HG03575 (cell line): ENCODE data around the gene OGFOD2.

ENCODE experiments used
- ATAC-seq: cut with Tn5 transposase; IDR thresholded peaks from one replicate; pipeline ENCODE4 v1.9.1; 2021; ENCODE audit not compliant: unreplicated experiment, insufficient number of reproducible peaks, low FRiP score; ENCODE audit errors: extremely low read depth

Gene OGFOD2

DNA sequence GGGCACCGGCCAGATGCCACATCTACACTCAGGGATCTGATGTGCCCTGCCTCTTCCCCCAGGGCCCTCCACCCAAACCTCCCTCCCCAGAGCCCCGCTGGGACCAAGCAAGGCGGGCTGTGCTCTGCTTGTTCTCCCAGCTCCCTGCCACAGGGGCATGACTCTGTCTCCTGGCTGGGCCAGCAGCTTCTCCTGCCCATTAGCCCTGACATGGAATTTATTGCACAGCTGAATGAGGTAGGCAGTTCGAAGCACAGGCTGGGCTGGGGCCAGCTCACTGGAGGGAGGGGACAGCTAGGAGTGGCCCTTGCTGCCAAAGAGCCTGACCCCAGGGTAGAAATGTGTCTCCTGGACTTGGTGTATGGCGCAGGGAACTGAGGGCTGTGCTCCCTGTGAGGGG is 47.8 kb downstream of the OGFOD2 start:
- no peak for ATAC-seq

GRCh38 chr12:123024819-123025391 is 49.9 kb downstream of the OGFOD2 start:
- no peak for ATAC-seq

DNA sequence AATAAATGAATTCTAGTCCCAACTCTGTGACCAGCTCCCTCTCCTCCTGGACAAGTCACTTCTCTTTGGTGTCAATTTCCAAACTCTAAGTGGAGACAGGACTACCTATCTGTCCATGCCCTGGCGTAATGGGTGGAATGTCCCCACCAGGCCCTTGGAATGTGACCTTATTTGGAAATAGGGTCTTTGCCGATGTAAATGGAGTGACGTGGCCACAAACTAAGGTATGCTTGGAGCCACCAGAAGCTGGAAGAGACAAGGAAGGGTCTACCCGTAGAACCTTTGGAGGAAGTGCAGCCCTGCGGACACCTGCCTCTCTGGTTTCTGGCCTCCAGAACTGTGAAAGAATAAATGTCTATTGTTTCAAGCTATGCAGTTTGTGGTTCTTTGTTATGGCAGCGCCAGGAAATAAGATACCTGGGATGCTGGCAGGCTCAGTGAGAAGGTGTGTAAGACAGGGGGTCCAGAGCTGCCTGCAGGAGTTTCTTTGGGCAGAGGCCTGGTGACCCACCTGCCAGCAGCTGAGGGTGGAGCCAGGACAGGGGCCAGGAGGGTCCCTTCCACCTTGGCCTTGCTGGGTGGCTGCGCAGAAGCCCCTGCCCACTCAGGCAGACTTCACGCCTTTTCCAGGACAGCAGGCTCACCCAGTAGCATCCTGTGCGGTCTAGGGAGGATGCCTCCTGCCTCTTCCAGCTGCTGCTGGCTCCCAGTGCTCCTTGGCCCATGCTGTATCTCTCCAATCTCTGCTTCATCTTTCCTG is 51.2 kb downstream of the OGFOD2 start:
- no peak for ATAC-seq

DNA sequence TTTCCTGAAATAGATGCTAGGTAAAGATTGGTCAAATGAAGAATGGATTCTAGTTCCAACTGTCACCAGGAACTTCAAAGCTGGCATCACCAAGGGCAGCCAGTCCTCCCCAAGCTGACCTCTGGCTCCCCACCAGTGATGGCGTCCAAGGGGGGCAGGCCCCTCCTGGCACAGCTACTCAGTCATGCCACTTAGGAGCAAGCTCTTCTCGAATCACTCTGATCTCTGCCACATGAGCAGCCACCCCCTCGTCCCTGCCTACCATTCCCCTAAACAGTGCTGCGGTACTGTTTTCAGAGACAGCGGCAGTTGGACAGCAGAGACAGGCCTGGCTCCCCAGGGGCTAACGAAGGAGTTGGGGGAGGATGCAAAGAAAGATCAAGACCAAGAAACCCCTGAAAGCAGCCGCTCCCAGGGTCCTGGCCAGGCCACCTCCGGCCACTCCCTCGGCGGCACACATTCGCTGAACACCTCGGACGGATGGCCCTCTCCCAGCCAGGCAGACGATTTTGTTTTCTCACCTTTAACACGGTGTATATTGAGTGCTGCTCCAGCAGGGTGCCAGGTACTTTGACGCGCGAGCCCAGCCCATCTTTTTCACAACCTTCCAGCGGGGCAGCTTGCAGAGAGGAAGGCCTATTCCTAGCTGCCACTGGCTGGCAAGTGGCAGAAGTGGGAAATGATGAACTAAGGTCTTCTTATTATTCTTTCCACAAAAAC is 52.8 kb downstream of the OGFOD2 start:
- ATAC-seq = no peak

- no peak for ATAC-seq
Observed at GRCh38 chr12:123028475-123028874, 53.4 kb downstream of the OGFOD2 start.

DNA sequence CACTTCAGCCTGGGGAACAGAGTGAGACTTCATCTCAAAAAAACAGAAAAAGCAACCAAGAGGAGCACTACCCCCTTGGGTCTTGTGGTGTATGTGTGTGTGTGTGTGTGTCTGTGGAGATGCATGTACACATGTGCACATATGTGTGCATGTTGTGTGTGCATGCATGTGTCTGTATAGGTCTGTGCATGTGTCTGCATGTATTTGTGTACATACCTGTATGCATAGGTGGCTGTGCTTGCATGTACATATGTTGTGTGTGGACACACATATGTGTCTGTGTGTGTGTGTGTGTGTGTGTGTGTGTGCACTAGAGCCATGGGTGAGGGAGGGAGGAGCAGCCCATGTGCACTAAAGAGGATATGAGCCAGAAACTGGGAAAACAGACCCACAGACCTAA is 54.5 kb downstream of the OGFOD2 start:
- ATAC-seq = no peak
